CD4-positive, alpha-beta T cell (primary cell): ENCODE measurements around the gene MYRIP. TPM values are rescaled to one million over a fixed set of nuclear protein-coding genes. Genes with fewer than 3 reads are reported as not detected.

Experiments
- ATAC-seq: fragments of 200-7000 bp; cut with Tn5 transposase; one replicate; pipeline ENCODE4 v1.10.0; 2022; ENCODE audit warnings: mild to moderate bottlenecking; ENCODE audit not compliant: poor library complexity
- CTCF ChIA-PET: fragments of 350-600 bp; sonication (Branson Sonifier 250); formaldehyde crosslinking; loops from one replicate; lab custom pipeline; 2021; ENCODE audit warnings: antibody characterized with exemption, inconsistent platforms; lab: Charles Lee
- POLR2A ChIA-PET: fragments of 350-600 bp; sonication (Branson Sonifier 250); formaldehyde crosslinking; loops from one replicate; lab custom pipeline; 2021; ENCODE audit warnings: antibody characterized with exemption, inconsistent platforms; lab: Charles Lee
- DNase-seq, 14 experiments: peaks; one replicate each; pipeline ENCODE4 v3.0.0-alpha.2; 2013 to 2020; ENCODE audit warnings: mixed read lengths in 2 of 14
- H3K27ac ChIP-seq, 2 donors: one replicate each; pipeline versions ENCODE4 v1.5.1 to v1.7.0; 2013; ENCODE audit warnings: low read length in 2 of 2, low read depth in 1 of 2, mild to moderate bottlenecking in 1 of 2
- H3K27me3 ChIP-seq, 2 experiments: 1 replicate in 1 of 2; 2 replicates in 1 of 2; pipeline versions ENCODE4 v1.6.1 to v1.7.0; 2013; ENCODE audit warnings: low read length in 2 of 2, control low read depth in 1 of 2, mild to moderate bottlenecking in 1 of 2, moderate library complexity in 1 of 2; ENCODE audit not compliant: insufficient read depth in 2 of 2, control insufficient read depth in 1 of 2
- H3K36me3 ChIP-seq: one replicate; pipeline ENCODE4 v1.6.1; 2013; ENCODE audit warnings: low read length, control low read depth; ENCODE audit not compliant: insufficient read depth
- H3K4me1 ChIP-seq: one replicate; pipeline ENCODE4 v1.6.1; 2013; ENCODE audit warnings: low read length, control low read depth; ENCODE audit not compliant: insufficient read depth
- H3K4me3 ChIP-seq: one replicate; pipeline ENCODE4 v1.5.1; 2013; ENCODE audit warnings: mild to moderate bottlenecking, low read length, moderate library complexity
- H3K9me3 ChIP-seq, 2 experiments: 1 replicate in 1 of 2; 2 replicates in 1 of 2; pipeline versions ENCODE4 v1.6.1 to v1.7.0; 2013; ENCODE audit warnings: low read length in 2 of 2, mild to moderate bottlenecking in 2 of 2, control low read depth in 1 of 2, moderate library complexity in 1 of 2; ENCODE audit not compliant: control insufficient read depth in 1 of 2, insufficient read depth in 1 of 2
- H3K27ac Mint-ChIP-seq: one replicate; pipeline ENCODE4 v1.8.0; 2020; ENCODE audit warnings: mixed read lengths
- H3K27me3 Mint-ChIP-seq: one replicate; pipeline ENCODE4 v1.8.0; 2021; ENCODE audit warnings: mixed read lengths
- H3K36me3 Mint-ChIP-seq: one replicate; pipeline ENCODE4 v1.8.0; 2021; ENCODE audit warnings: low read depth, mixed read lengths
- H3K4me1 Mint-ChIP-seq: one replicate; pipeline ENCODE4 v1.8.0; 2021; ENCODE audit warnings: low read depth, mixed read lengths
- H3K4me3 Mint-ChIP-seq: one replicate; pipeline ENCODE4 v1.8.0; 2020; ENCODE audit warnings: mild to moderate bottlenecking, mixed read lengths
- H3K9me3 Mint-ChIP-seq: one replicate; pipeline ENCODE4 v1.8.0; 2020; ENCODE audit warnings: mixed read lengths
- CTCF ChIP-seq: fragments of 200-600 bp; IDR thresholded peaks from one replicate; pipeline ENCODE4 v1.8.0; 2022; ENCODE audit warnings: antibody characterized with exemption, mild to moderate bottlenecking
- intact Hi-C, 2 experiments: fragments of 100-400 bp; cut with DNase I in 1 of 2; cut with micrococcal nuclease in 1 of 2; formaldehyde crosslinking; loops; one replicate each; pipeline versions ENCODE4 v1.15.1 to v1.9.0; 2023 to 2025; cut with DNase I, micrococcal nuclease
- total RNA-seq, 174 experiments: library from RNA in 2 of 174; stranded (reverse) in 2 of 174; gene quantifications; one replicate each; pipeline ENCODE4 v1.2.3 and lab custom pipeline; 2021 to 2026

The MYRIP gene
- total RNA-seq, 2 experiments from 2014 or later, result not detected

GRCh38 chr3:40088527-40089170 is 279.2 kb downstream of the MYRIP start:
- Histone ChIP-seq H3K36me3 (no peaks in the 10 kb centered on the region), H3K4me1 (no peaks in the 10 kb centered on the region), H3K27me3 (peaks cover 0 to 3% of the 10 kb centered on the region in 2 experiments), H3K27ac (no peak overlapping the region), H3K4me3 (no peak overlapping the region), H3K9me3 (peaks cover 0 to 15% of the 10 kb centered on the region in 2 experiments)
- no peak for DNase-seq
- Mint-ChIP-seq H3K36me3 (no peaks in the 10 kb centered on the region), H3K4me1 (no peaks in the 10 kb centered on the region), H3K4me3 (no peak overlapping the region), H3K27ac (no peak overlapping the region), H3K27me3 (peaks cover 9% of the 10 kb centered on the region), H3K9me3 (no peaks in the 10 kb centered on the region)
- intact Hi-C loops, result no loop called here
- no peak for ATAC-seq
- ChIA-PET CTCF (no interaction called here), POLR2A (no interaction called here)
- TF ChIP-seq CTCF, result no peak

- intact Hi-C loops, result no loop called here
- Mint-ChIP-seq H3K4me3 (no peak overlapping the region), H3K4me1 (no peaks in the 10 kb centered on the region), H3K27ac (no peak overlapping the region), H3K36me3 (no peaks in the 10 kb centered on the region), H3K27me3 (peaks cover 33% of the 10 kb centered on the region), H3K9me3 (peaks cover 6% of the 10 kb centered on the region)
- no peak for TF ChIP-seq CTCF
- POLR2A ChIA-PET, result no interaction called here
- CTCF ChIA-PET, result no interaction called here
- no peak overlapping the region for H3K27ac ChIP-seq
- H3K9me3 ChIP-seq, result peaks cover 0 to 7% of the 10 kb centered on the region in 2 experiments
- H3K4me1 ChIP-seq, result no peaks in the 10 kb centered on the region
- DNase-seq, result no peak
- ATAC-seq, result no peak
- no peak overlapping the region for H3K4me3 ChIP-seq
- no peaks in the 10 kb centered on the region for H3K36me3 ChIP-seq
- H3K27me3 ChIP-seq, result peaks cover 0 to 3% of the 10 kb centered on the region in 2 experiments
These were observed 287.3 kb downstream of the MYRIP start for GRCh38 chr3:40096661-40097111.

GRCh38 chr3:40097131-40098117 is 288.0 kb downstream of the MYRIP start:
- TF ChIP-seq CTCF, result no peak
- CTCF ChIA-PET, result no interaction called here
- Mint-ChIP-seq H3K4me3 (no peak overlapping the region), H3K4me1 (no peaks in the 10 kb centered on the region), H3K27me3 (peaks cover 35% of the 10 kb centered on the region), H3K36me3 (no peaks in the 10 kb centered on the region), H3K9me3 (peaks cover 6% of the 10 kb centered on the region), H3K27ac (no peak overlapping the region)
- no peak overlapping the region for H3K4me3 ChIP-seq
- POLR2A ChIA-PET, result no interaction called here
- H3K36me3 ChIP-seq, result no peaks in the 10 kb centered on the region
- DNase-seq, result no peak
- H3K9me3 ChIP-seq, result peaks cover 0 to 11% of the 10 kb centered on the region in 2 experiments
- no peak for ATAC-seq
- no peaks in the 10 kb centered on the region for H3K4me1 ChIP-seq
- intact Hi-C loops, result no loop called here
- H3K27ac ChIP-seq, result no peak overlapping the region
- H3K27me3 ChIP-seq, result no peaks in the 10 kb centered on the region
